HG03064 (cell line): Measurements from ENCODE around the gene FLT1.

Experiments used
- ATAC-seq: cut with Tn5 transposase; IDR thresholded peaks from one replicate; pipeline ENCODE4 v1.9.1; 2021; ENCODE audit warnings: low read depth; ENCODE audit not compliant: unreplicated experiment

FLT1 gene

GRCh38 chr13:28349907-28350654, 144.8 kb downstream of the FLT1 start:
- ATAC-seq = no peak

- no peak for ATAC-seq
Measured at GRCh38 chr13:28349371-28349770, 145.6 kb downstream of the FLT1 start.

DNA sequence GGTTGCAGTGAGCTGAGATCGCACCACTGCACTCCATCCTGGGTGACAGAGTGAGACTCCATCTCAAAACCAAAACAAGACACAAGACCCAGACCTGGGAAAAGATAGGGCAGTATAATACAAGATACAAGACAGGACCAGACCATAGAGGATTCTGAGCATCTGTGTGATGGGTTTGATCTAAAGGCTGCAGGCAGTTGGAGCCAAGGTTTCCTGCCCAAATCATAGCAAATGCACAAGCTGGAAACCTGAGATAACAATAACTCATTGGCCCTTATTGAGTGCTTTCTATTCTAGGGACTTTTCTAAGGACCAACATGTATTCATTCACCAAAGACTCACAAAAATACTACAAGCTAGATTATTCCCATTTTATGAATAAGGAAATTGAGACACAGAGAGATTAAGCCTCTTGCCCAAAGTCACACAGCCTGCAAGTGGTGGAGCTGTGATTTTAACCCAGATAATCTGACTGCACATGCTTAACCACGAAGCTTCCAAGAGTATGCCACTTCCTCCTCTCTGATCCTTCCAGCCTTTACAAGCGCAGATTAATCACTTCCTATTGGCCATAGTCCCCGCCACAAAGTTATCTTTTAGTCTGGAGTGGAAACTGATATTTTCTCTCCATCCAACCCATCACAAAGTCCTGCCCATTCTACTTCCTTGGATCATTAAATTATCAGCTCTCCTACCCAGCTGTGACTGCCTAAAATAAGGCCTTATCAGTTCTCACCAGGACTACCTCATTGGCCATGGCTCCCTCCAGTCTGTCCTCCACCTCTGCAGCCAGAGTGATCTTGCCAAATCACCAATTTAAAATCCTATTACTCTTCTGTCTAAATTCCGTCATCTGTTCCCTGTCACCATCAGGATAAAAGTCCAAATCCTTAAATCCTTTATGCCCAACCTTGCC, 147.2 kb downstream of the FLT1 start:
- ATAC-seq = no peak

DNA sequence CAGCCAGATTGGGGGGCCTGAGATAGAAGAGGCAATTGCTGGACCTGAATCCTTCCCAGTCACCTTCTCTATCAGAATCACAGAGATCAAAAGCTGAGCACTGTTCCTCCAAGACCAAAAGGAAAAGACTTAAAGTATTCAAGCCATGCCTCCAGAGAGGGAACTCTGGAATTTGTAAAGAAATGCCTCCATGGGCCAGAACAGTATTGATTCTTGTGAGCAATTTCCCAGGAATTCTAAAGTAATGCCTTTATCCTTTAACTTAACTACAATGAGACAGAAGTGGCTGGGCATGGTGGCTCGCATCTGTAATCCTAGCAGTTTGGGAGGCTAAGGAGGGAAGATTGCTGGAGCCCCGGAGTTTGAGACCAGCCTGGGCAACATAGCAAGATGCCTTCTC, 148.8 kb downstream of the FLT1 start:
- no peak for ATAC-seq

GRCh38 chr13:28344163-28344562, 150.8 kb downstream of the FLT1 start:
- no peak for ATAC-seq

- no peak for ATAC-seq
Measured at GRCh38 chr13:28342251-28342650, 152.7 kb downstream of the FLT1 start.

DNA sequence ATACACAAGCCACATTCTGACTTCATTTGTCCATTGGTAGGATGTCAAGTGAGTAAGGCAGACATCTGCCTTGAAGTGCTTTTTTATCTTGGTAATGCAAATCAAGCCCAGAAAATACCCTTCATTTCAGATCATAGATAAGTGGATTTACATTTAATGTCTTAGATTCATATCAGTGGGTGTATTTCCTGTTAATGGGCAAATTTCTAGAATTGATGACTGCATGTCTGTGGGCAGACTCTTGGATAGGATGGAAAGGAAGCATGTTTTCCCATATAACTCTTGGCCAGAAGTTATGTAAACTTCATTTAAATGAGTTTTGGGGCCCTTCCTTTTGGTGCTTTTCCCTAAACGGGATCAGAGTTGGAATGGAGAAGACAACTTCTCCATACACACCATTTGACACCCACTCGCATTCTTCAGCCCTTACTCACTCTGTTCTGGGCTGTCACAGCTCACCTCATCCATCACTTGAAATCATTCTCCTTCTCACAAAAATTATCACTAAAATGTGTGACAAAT, 154.6 kb downstream of the FLT1 start:
- ATAC-seq = no peak

- ATAC-seq = no peak
Measured at GRCh38 chr13:28339419-28339818, 155.5 kb downstream of the FLT1 start.

GRCh38 chr13:28338742-28339141, 156.2 kb downstream of the FLT1 start:
- ATAC-seq = no peak

- no peak for ATAC-seq
Measured at GRCh38 chr13:28338006-28338574, 156.8 kb downstream of the FLT1 start.

DNA sequence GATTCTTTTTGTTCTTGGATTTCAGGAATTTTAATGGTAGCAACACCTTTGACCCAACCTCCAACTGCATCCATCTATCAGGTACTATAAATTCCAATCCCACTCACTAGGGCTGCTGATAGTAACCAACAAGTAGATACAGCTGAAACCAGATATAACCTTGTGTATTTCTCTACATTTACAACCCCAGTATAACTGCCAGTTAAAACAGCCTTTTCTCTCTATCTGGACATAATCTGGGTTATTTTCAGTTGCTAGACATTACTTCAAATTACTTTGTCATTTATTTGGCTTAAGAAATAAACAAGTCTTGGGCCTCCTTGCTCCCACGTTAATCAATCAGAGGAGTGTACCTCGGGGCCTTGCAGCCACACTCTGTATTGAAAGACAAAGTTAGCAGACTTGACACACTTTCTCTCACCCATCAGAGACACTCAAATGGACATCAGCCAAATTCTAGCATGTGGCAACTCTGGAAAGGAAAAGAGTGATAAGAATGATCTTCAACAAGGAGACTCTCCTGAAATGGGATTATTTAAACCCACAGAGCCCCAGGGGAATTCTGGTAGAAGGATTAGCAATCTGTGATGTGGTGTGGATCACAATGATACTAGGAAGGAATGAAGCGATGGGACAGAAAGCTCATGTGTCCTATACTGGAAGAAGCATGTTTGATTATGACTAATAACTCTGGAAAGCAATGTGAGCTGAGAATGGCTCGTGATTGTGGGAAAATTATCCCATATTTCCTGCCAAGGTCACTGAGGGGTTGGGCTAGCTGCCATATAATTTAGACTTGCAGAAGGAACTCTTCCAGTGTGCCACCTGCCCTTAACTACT, 157.5 kb downstream of the FLT1 start:
- no peak for ATAC-seq

GRCh38 chr13:28336193-28336657, 158.7 kb downstream of the FLT1 start:
- no peak for ATAC-seq

DNA sequence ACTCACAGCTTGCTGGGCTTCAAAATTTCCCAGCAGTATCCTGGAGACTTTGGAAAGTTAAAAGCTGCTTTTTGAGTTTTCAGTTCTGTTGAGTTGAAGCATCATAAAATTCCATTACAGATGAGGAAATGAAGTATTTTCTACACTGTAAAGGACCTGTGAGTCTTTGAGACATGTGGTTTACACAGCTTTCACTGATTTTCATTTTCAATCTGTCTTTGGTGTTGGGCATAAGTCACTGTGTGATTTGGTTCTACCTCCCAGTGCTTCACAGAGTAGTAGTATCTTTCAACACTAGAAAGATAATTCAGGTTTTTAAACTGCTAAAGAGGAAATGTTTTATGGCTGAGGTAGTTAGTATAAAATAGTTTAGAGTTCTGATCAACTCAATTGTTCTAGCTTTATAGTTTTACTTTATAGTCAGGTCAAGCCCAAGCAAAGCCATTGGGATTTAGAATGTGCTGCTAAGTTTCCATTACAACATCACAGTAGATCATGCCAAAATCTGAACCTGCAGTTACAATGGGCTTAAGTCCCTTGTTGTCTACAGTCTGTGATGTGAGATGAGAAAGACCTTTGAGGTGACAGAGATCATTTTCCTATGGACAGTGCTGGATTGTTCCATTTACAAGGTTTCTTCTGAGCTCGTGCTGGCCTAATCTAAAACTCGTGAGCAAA, 161.6 kb downstream of the FLT1 start:
- no peak for ATAC-seq

- no peak for ATAC-seq
Measured at GRCh38 chr13:28329395-28330158, 165.4 kb downstream of the FLT1 start.

DNA sequence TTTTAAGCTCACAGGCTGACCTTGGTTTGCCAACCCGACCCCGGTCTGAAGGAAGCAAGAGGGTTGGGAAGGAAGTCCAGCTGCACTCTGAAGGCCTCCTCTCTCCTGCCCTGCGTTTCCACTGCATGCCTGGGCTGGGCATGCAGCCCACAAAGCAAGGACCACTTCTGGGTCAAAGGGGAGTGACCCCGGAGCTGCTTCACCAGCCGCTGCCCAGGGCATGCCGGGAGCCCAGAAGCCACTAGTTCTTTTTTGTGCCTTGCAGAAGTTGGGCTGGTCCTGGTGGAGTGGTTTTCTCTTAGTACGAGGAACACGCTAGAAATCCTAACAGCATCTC, 166.7 kb downstream of the FLT1 start:
- no peak for ATAC-seq

DNA sequence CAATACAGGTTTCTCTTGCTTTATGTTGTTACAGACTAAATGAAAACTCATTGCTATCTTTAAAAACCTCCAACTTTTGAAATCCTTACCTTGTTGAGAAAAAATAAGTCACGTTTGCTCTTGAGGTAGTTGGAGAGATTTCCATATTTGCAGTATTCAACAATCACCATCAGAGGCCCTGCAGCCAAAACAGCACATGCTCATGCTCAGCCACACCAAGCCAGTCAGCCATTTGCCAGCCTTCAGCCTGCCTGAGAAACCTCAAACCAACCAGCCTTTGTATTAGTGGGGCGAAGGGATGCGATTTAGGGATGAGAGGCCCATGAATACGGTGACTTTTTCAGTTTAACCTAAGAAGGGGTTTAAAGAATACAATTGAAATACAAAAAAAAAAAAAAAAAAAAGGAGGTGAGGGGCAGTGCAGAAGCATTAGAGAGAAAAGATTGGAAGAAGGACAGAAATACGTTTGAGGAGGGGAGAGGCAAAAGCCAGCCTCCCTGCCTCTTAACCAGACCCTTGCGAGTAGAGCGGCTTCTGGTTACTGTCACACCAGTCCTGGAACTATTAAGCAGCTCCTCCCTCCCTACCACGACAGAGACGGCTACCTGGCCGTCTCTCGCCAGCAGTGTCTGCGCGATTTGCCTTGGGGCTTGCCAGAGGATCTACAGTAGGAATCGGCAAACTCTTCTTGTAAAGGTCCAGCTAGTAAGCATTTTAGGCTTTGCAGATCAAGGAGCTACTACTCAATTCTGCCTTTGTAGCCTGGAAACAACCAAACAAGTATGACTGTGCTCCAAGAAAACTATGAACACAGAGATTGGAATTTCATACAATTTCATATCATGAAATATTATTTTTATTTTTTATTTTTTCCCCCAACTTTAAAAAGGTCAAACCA, 167.3 kb downstream of the FLT1 start:
- no peak for ATAC-seq

GRCh38 chr13:28326056-28326455, 168.9 kb downstream of the FLT1 start:
- no peak for ATAC-seq

DNA sequence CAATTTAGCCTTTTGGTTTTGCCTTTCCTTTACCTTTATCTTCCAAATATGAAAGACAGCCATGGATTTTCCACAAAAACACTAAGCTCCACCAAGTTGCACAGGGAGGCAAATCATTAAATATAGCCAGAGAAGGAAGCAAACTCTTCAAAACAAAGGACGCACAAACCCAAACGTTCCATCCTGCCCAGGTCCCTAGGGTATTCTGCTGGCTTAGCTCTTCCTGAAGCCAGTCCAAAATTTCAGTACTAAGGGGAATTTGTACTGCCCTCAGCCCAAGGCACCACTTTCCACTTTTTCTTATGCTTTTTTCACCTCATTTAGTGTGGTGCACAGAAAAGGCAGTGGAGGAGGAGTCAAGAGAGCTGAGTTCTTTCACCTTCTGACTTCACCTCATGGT, 169.9 kb downstream of the FLT1 start:
- ATAC-seq = no peak
